Fibroblast of lung (primary cell): ENCODE measurements around the gene WDR11. TPM values are rescaled to one million over a fixed set of nuclear protein-coding genes. Genes with fewer than 3 reads are reported as not detected.

Experiments
- DNase-seq, 2 donors: peaks; one replicate each; pipeline versions ENCODE4 v3.0.0 to v3.0.0-alpha.2; 2010; ENCODE audit warnings: low read depth in 2 of 2
- H2AFZ ChIP-seq: 2 replicates; pipeline ENCODE4 v1.5.1; 2012; ENCODE audit warnings: low read length, control low read depth, inconsistent platforms
- H3K27ac ChIP-seq: 2 replicates; pipeline ENCODE4 v1.5.1; 2011; ENCODE audit warnings: low read length, control low read depth; ENCODE audit not compliant: insufficient read depth
- H3K27me3 ChIP-seq: 2 replicates; pipeline ENCODE4 v1.5.1; 2011; ENCODE audit warnings: mild to moderate bottlenecking, low read length; ENCODE audit not compliant: control insufficient read depth, insufficient read depth
- H3K36me3 ChIP-seq: 2 replicates; pipeline ENCODE4 v1.5.1; 2011; ENCODE audit warnings: low read length; ENCODE audit not compliant: control insufficient read depth, insufficient read depth
- H3K4me1 ChIP-seq: 2 replicates; pipeline ENCODE4 v1.5.1; 2011; ENCODE audit warnings: low read length; ENCODE audit not compliant: control insufficient read depth, insufficient read depth; ENCODE audit errors: extremely low read depth
- H3K4me2 ChIP-seq: 2 replicates; pipeline ENCODE4 v1.5.1; 2011; ENCODE audit warnings: low read length, control low read depth; ENCODE audit not compliant: insufficient read depth; ENCODE audit errors: extremely low read depth
- H3K4me3 ChIP-seq, 4 experiments: fragments of 200-600 bp in 1 of 4; sonication (generic) in 1 of 4; replicated peaks in 1 of 4; 2 replicates each; pipeline ENCODE4 v1.5.1; 2011 to 2016; ENCODE audit warnings: low read length in 4 of 4, low read depth in 3 of 4, mild to moderate bottlenecking in 3 of 4, control low read depth in 2 of 4, inconsistent platforms in 1 of 4, mixed read lengths in 1 of 4; ENCODE audit not compliant: insufficient read depth in 1 of 4; ENCODE audit errors: control extremely low read depth in 1 of 4
- H3K79me2 ChIP-seq: 2 replicates; pipeline ENCODE4 v1.5.1; 2012; ENCODE audit warnings: mild to moderate bottlenecking, low read length, inconsistent platforms; ENCODE audit not compliant: control insufficient read depth, insufficient read depth
- H3K9ac ChIP-seq: 2 replicates; pipeline ENCODE4 v1.5.1; 2011; ENCODE audit warnings: mild to moderate bottlenecking, low read length, control low read depth; ENCODE audit not compliant: insufficient read depth
- H3K9me3 ChIP-seq: 2 replicates; pipeline ENCODE4 v1.5.1; 2012; ENCODE audit warnings: low read depth, low read length; ENCODE audit not compliant: control insufficient read depth, insufficient read depth
- H4K20me1 ChIP-seq: 2 replicates; pipeline ENCODE4 v1.5.1; 2011; ENCODE audit warnings: low read length; ENCODE audit not compliant: control insufficient read depth, insufficient read depth; ENCODE audit errors: extremely low read depth
- CTCF ChIP-seq, 2 donors: IDR thresholded peaks in 1 of 2; conservative IDR thresholded peaks in 1 of 2; 1 replicate in 1 of 2; 2 replicates in 1 of 2; pipeline ENCODE4 v1.5.1; 2011 to 2012; ENCODE audit warnings: low read length in 2 of 2, control low read depth in 1 of 2, inconsistent platforms in 1 of 2, low read depth in 1 of 2, mild to moderate bottlenecking in 1 of 2
- EZH2 ChIP-seq: IDR thresholded peaks from 2 replicates; pipeline ENCODE4 v1.5.1; 2012; ENCODE audit warnings: low read length, control low read depth, mild to moderate bottlenecking; ENCODE audit errors: missing control alignments
- polyA plus RNA-seq, 2 donors: library from polyadenylated mRNA; depleted of rRNA in 1 of 2; stranded (reverse) in 1 of 2; unstranded in 1 of 2; fragments of >200 nt; gene quantifications; 2 replicates each; pipeline ENCODE4 v1.2.1, GENCODE V29; 2011 to 2012; ENCODE audit warnings: missing spikeins in 1 of 2
- total RNA-seq: library from RNA; depleted of rRNA; stranded (reverse); fragments of >200 nt; gene quantifications from 2 replicates; pipeline ENCODE4 v1.2.1, GENCODE V29; 2014

The WDR11 gene
- total and polyA plus RNA-seq, 2 donors (not counting 1 experiment from before 2014, with no cell fraction given): 61.4 to 89.5 TPM

- Histone ChIP-seq H2AFZ (no peak overlapping the region), H3K4me2 (no peak overlapping the region), H3K4me1 (no peaks in the 10 kb centered on the region), H4K20me1 (no peaks in the 10 kb centered on the region), H3K79me2 (peaks cover 2% of the 10 kb centered on the region), H3K27ac (no peak overlapping the region), H3K4me3 (no peak overlapping the region), H3K27me3 (no peaks in the 10 kb centered on the region), H3K36me3 (peaks cover 2% of the 10 kb centered on the region), H3K9ac (no peak overlapping the region), H3K9me3 (no peaks in the 10 kb centered on the region)
- no peak for DNase-seq
- TF ChIP-seq EZH2: no peak
- TF ChIP-seq CTCF (conservative IDR thresholded peaks at IDR 0.05 in 1 of 2, IDR thresholded peaks at IDR 0.05 in 1 of 2; ENCODE audit: low read depth in 1 of 2, low read length in 2 of 2): no peak
Observed at GRCh38 chr10:120861178-120861855, 10.2 kb downstream of the WDR11 start.

- no peak for DNase-seq
- Histone ChIP-seq H3K4me3 (no peak overlapping the region), H3K9ac (no peak overlapping the region), H3K27me3 (no peaks in the 10 kb centered on the region), H3K9me3 (no peaks in the 10 kb centered on the region), H2AFZ (no peak overlapping the region), H3K4me1 (no peaks in the 10 kb centered on the region), H3K79me2 (no peaks in the 10 kb centered on the region), H4K20me1 (no peaks in the 10 kb centered on the region), H3K36me3 (no peaks in the 10 kb centered on the region), H3K4me2 (no peak overlapping the region), H3K27ac (no peak overlapping the region)
- no peak for TF ChIP-seq CTCF (conservative IDR thresholded peaks at IDR 0.05 in 1 of 2, IDR thresholded peaks at IDR 0.05 in 1 of 2; ENCODE audit: low read depth in 1 of 2, low read length in 2 of 2)
- TF ChIP-seq EZH2: no peak
Observed at GRCh38 chr10:120873741-120874140, 22.6 kb downstream of the WDR11 start.

GRCh38 chr10:120883071-120883470 lies 31.9 kb downstream of the WDR11 start:
- Histone ChIP-seq H3K36me3 (peaks cover 1% of the 10 kb centered on the region), H3K79me2 (no peaks in the 10 kb centered on the region), H3K4me1 (no peaks in the 10 kb centered on the region), H3K4me3 (no peak overlapping the region), H3K9ac (no peak overlapping the region), H3K27me3 (no peaks in the 10 kb centered on the region), H4K20me1 (no peaks in the 10 kb centered on the region), H3K4me2 (no peak overlapping the region), H2AFZ (no peak overlapping the region), H3K27ac (no peak overlapping the region), H3K9me3 (no peaks in the 10 kb centered on the region)
- DNase-seq: no peak
- TF ChIP-seq EZH2 (no peak), CTCF (conservative IDR thresholded peaks at IDR 0.05 in 1 of 2, IDR thresholded peaks at IDR 0.05 in 1 of 2; ENCODE audit: low read depth in 1 of 2, low read length in 2 of 2) (no peak)
